Fibroblast of gingiva (primary cell): ENCODE data around the gene COX14.
A peak's percentile ranks its signal among the peaks of the same experiment; 100 is the strongest.

Source experiments
- DNase-seq: peaks from one replicate; pipeline ENCODE4 v3.0.0-alpha.2; 2011; ENCODE audit warnings: low read depth

The COX14 gene

DNA sequence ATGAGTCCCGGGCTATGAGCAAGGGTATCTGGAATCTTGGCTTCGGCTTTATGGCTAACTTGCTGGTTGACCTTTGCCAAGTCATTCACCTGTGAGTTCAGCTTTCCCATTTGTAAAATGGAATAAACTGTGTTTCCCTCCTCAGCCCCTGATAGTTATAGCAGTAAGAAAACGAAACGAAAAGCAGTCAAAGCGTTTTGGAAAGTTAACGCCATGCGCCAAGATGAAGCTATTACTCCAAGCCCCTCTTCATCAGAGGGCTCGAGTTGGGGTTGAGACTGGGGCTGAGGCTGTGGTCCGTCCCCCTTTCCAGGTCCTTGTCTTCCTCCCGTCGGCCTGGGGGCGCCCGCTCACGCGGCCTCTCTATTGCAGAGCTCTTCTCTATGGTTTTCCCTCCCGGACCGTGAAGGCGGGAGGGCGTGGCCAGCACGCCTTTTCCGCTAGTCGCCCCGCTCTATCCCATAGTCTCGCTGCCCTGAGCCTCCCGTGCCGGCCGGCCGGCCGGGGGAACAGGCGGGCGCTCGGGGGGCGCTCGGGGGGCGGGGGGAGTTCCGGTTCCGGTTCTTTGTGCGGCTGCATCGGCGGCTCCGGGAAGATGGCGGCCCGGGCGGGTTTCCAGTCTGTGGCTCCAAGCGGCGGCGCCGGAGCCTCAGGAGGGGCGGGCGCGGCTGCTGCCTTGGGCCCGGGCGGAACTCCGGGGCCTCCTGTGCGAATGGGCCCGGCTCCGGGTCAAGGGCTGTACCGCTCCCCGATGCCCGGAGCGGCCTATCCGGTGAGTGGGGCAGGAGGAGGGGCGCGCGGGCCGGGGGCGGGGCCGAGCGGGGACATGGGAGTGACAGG lies 27.0 kb upstream of the COX14 start, which contains the start of gene SMARCD1:
Gene SMARCD1, plus strand, starts transcription at position 568 of the 840 bp plus-strand sequence. Its CDS starts 28 bp downstream, at position 596.
- peak; percentile 90 for DNase-seq

DNA sequence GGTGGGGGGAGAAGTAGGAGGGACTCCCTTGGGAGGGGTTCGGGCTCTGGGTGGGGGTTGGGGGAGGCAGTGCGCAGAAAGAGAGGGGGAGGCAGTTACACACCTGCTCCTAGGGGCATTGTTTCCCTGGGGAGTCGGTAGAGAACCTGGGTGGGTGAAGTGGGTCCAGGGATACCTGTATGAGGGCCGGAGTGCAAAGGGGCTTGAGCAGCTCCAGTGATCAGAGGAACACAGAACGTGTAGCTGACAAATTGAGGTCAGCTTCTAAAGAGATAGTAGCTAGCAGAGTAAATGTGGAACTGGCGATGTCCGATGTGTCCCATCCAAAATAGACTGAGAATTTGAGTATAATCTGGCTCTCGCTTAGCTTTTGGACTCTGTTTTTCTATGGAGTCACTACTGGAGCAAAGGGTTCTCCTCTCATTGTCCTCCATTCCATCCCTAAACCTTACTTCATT lies 26.4 kb upstream of the COX14 start:
- no peak for DNase-seq

DNA sequence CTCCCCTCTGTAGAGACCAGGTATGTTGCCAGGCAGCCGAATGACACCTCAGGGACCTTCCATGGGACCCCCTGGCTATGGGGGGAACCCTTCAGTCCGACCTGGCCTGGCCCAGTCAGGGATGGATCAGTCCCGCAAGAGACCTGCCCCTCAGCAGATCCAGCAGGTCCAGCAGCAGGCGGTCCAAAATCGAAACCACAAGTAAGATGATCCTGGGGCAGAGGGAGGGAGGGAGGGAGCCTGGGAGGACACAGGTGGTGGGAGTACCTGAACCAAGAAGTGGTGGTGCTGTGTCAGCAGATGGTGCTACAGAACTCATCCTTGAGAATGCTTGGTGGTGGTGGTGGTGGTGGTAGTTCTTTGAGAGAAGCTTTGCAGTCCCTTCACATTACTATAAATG lies 25.9 kb upstream of the COX14 start:
- DNase-seq, result no peak

DNA sequence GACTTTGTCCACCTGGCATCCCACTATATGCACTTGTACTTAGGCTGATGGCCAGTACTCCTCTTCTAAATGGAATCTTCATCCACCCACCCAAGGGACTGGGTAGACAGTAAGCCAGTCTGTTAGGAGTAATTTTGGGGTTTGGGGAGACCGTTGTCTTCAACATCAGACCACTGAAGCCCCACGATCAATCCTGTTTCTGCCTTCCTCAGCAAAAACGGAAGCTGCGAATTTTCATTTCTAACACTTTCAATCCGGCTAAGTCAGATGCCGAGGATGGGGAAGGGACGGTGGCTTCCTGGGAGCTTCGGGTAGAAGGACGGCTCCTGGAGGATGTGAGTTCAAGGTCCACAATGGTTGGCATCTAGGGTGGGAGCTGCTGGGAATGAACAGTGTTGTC lies 24.9 kb upstream of the COX14 start:
- no peak for DNase-seq

DNA sequence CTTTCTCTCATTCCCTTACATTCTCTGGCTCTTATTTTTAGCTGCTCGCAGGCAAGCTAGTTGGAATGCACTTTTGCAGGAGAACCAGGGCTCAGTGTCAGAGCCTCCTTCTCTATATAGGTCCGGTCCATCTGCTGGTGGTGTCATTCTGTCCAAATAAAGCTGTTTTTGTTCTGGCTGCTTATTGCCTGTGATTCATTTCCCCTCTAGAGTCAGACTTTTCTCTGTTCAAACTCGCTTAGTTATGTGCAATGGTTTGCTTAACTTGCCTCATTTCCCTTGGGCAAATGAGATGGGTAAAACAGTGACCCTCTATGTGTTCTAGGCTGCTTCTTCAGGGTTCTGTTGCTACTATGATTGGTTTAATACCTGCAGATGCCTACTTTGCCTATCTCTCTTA lies 24.0 kb upstream of the COX14 start:
- peak; percentile 58 for DNase-seq

DNA sequence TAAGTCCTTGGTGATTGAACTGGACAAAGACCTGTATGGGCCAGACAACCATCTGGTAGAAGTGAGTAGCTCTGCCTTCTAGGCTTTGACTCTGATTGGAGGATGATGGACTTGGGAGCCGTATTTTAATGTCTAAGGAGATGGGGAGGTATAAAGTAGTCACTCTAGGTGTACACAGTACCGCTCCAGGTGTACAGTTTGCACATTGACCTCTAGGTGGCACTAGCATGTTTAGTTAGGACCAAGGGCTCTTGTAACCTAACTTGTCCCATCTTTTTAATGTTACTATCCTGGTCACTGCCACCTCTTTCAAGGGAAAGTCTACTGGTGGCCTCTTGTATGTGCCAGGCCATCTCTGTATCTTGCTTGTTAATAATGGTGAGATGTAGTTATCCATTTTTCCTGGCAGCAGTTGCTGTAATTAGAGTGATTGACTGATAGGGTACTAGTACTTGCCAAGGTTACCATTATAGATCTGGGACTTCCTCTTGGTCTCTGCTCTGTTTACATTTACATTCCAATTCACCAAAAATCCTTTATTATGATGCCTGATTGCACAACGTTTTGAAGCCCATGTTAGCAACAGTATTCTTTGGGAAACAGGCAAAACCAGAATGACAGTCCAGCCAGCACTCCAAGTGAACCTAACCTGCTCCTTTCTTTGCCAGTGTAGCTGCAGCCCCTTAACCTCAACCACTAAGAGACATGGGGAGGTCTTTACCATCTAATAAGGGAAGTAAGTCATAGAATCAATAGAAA lies 23.3 kb upstream of the COX14 start:
- peak; percentile 31 for DNase-seq

DNA sequence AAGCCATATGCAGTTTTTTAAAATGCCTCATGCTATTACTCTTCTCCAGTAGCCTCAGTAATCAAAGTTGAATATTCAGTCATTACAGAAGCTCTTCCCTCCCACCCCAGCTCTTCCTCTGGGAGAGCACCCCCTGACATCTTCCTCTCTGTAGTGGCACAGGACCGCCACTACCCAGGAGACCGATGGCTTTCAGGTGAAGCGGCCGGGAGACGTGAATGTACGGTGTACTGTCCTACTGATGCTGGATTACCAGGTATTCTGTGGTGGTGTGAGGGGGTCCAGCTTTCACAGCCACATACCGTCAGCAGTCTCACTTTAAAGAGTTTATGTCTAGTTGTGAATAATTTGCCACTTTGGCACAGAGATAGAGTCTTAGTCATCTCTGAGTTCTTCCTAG lies 22.3 kb upstream of the COX14 start:
- no peak for DNase-seq

DNA sequence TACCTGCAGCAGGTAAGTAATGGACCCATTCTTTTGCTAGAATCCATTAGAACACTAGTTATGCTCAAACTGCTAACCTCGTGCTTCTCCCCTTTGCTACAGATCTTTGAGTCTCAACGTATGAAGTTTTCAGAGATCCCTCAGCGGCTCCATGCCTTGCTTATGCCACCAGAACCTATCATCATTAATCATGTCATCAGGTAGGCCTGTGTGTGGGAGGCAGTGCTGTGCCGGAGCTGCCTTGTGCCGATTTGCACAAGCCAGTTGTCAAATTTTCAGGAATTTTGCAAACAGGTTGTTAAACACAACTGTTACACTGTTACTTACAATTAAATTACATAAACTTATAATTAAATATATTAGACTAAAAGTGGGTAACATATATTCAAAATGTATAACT lies 21.6 kb upstream of the COX14 start:
- no peak for DNase-seq

DNA sequence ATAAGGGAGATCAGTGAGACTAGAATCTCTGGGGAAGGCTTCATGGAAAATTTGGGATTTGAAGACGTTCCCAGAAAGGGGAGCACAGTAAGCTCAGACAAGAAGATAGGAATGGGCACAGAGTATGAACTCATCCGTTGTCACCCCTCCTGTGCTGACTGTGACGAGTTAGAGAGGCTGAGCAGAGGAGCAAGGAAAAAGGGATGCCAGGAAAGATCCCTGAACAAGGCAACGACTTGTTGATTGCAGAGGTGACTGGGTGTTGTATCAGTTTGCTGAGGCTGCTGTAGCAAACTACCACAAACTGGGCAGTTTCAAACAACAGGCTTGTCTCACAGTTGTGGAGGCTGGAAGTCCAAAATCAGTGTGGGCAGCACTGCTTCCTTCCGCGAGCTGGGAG lies 14.1 kb upstream of the COX14 start:
- no peak for DNase-seq

DNA sequence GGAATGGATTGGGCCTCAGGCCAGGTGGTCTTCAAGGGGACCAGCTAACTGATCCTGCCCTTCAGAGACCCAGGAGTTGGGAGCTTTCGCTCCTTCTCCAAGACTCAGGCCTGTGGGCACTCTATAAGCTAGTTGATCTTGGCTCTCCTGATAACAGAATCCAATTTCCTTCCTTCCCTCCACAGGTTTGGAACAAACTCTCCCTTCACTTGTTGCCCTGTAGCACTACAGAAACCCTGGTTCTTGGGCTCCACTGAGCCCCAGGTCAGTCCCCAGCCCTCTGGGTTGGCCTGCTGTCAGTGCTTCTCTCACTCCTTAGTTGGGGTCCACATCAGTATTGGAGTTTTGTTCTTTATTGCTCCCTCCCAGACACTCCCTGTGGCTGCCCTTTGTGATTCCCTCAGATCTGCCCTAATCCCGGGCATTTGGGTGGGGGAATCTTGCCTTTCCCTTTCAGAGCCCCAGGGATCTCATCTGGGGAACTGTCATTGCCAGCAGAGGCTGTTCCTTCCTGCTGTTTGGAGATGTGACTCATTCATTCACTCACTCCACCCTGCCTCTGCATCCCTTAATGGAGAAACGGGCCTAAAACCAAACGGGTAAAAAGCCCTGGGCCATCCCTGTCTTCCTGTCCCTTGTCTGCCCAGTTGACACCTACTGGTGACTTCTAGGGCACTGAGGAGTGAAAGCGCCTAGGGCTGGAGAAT lies 12.6 kb upstream of the COX14 start:
- DNase-seq, result peak; percentile 21

DNA sequence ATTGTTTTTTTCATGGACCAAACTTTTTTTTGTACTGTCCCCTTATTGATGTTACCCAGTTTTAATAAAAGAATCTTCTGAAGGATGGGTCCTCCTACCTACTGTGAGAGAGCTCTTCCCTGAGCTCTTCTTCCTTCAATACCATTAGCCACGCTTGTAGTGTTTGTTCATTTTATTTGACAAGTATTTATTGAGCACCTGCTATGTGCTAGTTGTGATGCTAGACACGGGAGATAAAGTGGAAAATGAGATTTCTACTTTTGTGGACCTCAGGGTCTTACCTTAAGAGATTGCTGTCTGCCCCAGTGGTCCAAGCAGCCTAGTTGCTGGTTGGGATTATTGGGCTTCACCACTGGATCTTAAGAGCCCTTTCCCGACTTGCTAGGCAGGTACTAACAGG lies 11.5 kb upstream of the COX14 start:
- DNase-seq, result no peak

DNA sequence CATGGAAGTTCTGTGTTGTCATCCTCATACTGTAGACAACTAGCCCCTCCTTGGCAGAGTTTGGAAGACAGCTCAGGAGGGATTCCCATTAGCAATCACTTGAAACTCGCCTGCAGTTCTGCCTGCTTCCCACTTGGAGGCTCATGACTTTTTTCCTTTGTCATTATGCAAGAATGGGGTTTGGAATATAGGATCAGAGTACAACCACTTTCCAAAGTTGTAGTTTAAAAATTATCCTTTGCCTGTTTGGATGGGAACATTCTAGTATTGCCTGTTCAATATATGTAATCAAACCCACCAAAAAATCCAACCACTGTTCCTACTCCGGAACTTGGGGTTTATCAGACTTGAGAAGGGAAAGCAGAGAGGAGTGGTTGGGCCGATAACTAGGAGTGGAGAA lies 10.4 kb upstream of the COX14 start:
- peak; percentile 58 for DNase-seq

DNA sequence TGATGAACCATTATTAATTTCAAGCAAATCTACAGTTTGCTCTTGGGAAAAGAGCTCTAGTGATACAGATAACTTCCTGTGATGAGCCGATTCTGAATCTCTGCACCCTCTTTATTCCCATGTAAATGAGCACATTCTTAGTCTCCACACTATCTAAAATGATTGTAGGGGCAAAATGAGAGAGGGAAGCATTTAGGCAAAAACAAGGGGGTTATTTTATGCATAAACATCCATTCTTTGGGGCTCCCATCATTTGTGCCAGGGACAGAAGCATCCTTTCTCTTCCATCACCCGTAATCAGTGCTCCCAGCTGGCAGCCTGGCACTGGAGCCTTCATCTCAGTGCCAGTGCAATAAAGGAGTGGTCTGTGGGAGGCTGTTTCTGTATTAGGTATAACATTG lies 9.9 kb upstream of the COX14 start:
- no peak for DNase-seq

DNA sequence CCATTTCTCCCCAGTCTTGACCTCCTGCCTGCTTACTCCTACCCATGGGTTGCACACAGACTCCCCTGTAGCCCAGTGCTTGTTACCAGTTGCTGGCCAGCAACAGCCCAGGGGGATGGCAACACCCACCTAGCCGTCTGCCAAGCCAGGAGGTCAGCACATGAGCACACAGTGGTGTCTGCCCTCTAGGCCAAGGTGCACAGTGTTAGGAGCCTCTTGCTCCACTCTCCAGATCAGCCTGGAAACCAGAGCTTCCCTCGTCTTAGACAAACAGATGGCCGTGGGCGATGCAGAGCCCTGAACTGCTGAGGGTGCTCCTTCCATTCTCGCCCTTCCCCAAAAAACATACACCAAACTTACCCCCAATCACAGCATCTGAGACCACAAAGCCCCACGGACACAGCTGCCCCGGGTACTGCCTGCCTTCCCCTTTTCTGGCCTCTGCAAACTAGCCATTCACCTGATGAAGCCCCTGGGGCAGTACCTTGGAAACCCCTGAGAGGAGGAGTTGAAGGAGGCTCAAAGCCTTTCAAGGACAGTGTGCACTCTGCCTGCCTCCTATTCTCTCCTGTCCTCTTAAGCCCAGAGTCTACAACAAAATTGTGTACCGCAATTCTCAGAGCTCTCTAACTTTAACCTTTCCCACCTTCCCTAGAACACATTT lies 9.3 kb upstream of the COX14 start:
- peak; percentile 23 for DNase-seq

DNA sequence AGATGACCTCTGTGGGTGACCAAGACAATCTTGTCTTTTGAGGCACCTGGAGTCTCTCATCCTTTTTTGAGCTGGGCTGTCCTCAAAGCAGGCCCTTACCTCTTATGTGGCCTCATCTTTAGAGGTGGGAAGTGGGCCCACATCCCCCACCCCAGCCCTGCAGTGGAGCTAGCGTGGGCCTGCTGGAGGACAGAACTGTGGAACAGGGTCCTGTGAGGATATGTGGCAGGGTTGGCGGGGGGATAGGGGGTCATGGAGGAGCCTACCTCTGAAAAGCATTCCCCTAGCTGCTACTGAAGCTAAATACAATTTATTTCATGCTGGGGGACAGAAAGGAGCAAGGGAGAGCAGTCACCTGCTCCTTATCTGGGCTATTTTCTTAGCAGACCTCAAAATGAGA lies 8.7 kb upstream of the COX14 start:
- no peak for DNase-seq

DNA sequence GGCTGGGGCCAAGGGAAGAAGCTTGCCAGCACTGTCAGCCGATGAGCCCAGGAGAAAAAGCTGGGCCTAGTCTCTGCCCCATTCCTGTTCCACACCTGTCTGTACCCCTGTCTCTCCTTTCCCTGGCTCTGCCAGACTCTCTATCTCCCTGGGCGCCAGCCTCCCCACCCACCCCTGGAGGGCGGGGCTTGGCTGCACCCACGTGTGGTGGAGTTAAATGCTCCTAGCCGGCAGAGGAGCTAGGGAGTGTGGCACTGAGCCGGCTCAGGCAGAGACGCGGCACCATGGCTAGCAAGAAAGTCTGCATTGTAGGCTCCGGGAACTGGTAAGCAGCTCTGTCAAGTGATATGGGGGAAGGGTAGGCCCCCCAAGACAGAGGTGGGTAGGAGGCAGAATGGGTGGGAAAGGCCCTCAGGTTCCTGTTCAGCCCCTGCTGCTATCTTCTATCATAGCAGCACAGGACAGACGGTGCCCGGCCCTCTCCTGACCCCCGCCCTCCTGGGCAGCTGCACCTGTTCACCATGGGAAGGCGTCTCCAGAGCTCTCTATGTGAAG lies 8.2 kb upstream of the COX14 start, which contains the start of gene GPD1:
Gene GPD1, plus strand, starts transcription at position 242 of the 555 bp plus-strand sequence. Its CDS starts 43 bp downstream, at position 285.
- peak; percentile 12 for DNase-seq

DNA sequence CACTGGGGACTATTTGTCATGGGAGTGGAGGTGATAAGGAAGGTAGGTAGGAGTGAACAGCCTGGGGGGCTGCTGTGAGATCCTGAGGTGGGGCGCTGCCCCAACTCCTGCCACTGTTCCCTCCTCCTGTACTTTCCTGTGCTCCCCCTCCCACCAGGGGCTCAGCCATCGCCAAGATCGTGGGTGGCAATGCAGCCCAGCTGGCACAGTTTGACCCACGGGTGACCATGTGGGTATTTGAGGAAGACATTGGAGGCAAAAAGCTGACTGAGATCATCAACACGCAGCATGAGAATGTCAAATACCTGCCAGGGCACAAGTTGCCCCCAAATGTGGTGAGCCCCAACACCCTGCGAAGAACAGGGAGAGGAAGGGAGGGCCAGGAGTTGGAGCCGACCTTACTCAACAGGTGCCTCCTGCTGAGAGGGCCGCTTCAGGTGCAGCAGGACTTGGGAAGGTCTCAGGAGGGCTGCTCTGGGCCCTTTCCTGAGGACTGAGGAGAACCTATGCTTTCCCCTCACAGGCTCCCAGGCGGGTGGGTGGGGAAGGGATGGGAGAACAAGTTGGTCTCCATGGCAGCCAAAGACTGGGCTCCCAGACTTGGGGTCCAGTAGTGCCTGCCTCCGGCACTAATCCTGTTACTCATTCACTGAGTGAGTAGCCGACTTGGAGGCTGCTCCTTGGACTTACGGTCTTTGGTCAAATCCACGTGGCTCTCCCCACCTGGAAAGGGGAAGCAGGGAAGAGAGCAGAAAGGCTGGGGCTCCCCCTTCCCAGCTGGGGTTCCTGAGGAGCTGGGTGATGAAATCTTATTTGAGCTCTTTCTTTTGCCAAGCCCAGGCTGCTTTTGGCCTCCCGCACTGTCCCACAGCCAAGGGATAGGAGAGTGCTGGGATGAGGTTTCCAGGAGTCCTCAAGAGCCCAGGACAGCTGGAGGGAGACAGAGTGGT lies 7.3 kb upstream of the COX14 start:
- no peak for DNase-seq

DNA sequence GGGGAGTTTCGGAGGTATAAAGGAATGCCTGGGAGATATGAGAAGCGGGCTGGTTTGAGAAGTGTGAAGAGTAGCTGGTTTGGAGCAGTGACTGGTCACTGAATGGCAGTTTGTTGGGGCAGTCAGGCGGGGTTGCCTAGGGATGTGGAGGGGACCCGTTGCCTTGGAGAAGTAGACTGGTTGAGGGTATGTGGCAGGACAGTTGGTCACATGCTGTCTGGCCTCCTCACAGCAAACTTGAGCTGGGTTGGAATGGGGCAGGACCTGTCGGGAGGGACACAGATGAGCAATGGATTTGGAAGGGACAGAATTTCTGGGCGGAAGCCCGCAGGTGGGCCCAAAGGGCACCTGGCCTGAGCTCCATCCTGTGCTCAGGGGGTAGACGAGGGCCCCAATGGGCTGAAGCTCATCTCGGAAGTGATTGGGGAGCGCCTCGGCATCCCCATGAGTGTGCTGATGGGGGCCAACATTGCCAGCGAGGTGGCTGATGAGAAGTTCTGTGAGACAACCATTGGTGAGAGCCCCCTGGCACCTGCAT lies 6.1 kb upstream of the COX14 start:
- no peak for DNase-seq

DNA sequence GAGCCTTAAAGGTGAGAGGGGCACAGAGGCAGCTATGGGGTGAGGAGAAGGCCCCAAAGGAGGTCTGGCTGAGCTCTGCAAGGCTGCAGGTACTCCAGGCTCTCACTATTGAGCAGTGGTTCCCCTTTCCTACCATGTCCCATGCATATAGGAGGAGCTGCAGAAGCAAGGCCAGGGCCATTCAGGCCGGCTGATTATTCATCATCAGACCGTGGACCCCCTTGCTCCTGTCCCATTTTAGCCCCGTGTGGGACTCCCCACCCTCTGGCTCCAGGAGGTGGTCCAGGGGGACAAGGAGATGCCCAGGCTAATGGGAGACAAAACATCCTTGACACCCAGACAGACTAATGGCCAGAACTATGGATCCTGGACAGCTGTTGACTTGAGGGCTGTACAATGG lies 5.1 kb upstream of the COX14 start:
- DNase-seq, result no peak
